Activated gamma-delta T cell treated with Interleukin-2 at 50 U/mL for 16 hours (primary cell): ENCODE data around the gene AFF2.

Source experiments
- DNase-seq: peaks from one replicate; pipeline ENCODE4 v3.0.0-alpha.2; 2020

AFF2 gene

DNA sequence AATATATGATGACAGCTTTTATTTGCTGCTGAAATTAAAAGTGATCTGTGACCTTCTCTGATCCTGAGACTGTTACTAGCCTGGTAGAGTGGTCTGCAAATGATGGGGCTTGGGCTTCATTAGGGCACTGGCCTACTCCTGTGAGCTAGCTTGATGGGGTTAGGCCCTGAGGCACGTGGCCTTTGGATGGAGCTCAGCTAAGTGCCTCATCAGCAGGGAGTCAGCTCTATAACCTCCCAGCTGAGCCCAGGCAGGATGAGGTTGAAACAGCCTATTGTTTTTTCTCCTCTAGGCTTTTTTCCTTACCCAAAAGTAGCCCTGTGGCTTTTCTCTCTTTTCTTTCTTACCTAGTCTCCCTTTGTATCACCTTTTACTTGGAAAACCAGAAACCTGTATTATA is 92.2 kb downstream of the AFF2 start:
- no peak for DNase-seq

DNA sequence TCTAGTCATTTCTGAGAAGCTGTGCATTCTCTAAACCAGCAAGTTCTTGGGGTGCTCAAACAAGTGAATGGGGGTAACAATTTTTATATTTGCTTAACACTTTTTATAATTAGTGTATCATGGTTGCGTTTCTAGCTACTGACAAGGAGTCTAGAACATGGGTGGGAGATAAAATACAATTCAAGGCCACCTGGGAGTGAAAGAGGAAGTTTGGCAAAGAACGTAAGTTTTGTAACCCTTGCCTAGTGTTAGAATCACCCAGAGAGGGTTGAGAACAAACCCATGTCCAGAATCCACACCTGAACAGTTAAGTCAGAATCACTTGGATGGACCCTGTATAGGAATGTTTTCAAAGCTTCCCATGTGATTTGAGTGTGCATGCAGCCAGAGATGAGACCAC is 92.7 kb downstream of the AFF2 start:
- no peak for DNase-seq

DNA sequence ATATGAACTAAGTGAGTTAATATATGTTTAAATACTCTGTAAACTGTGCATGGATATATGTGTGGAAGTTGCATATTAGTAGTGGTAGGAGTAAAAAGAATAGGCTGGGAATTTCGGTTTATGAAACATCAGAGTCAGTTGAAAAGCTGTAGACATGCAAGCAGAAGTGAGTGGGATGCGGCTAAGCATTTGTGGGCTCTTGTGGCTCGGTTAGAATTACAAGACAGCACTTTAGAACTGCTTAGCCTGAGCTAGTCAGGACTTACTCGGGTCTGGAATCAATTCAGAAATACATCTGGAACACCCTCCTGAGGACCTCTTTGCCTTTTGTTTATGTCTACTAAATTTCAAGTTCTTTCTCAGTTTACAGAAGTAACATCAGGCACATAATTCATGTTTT is 93.6 kb downstream of the AFF2 start:
- DNase-seq, result no peak

DNA sequence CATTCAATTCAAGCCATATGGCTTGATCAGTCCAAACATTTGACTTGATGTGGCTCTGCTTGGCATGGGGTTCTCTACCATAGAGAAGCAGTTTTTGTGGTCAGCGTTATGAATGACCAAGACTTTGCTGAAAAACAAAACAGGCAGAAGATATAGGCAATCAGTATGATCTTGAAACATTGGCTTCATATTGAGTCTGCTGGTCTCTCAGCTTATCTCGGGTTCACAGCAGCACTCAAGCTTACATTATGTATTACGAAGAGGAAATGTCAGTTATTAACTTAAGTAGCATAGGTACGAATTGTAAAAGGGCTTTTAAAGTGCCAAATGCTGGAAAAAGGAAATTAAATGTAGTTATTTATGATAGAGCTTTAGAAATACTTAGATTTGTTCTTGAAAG is 99.0 kb downstream of the AFF2 start:
- no peak for DNase-seq

DNA sequence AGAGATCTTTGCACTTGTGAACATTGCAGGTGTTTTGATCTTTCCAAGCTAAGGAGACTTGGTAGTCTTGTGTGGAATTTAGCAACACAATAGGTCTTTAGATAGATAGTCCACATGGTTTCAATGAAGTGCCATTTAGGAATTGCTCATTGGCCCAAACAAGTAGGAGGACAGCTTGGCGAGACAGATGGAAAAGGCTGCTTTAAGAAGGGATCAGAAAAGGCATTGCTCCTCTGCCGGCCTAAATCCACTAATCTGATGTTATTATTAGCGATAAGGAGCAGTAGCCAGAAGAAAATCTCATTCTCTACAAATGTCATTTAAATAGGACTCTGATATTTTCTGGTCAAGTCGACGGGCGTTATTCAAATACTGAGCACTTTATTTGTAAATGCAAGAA is 99.7 kb downstream of the AFF2 start:
- no peak for DNase-seq

DNA sequence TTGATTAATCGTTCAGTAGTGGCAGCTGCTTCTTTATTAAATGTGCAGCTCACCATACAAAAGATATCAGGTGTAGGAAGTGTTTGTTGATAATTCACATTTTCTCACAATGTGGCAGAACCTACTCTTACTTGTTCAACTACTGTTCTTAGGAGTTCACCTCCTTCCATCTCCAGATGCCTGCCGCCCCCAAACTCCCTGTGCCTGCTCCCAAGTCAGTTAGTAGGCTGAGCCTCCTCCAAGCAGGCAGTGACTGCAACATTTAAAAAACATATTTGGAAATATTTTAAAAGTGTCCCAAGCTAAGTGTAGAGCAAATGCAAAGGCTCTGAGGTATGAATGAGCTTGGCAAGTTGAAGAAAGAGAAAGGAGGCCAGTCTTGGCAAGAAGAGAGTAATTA is 100.2 kb downstream of the AFF2 start:
- no peak for DNase-seq

DNA sequence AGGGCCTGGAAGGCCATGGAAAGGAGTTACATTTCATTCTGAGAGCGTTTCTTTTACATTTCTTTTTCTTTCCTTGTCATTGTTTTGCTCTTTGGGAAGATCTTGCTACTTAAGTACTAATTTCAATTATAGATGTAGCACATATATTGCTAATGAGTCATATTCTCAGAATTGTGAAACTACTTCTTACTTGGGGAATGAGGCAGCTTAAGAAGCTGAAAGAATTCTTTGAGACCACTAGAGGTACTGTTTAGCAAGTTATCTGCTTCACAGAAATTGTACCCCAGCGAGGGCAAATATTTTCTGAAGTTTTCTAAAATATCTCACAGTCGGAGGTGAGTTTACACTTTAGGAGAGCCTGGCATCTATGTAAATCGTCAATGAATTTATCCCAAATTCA is 100.6 kb downstream of the AFF2 start:
- DNase-seq, result no peak

DNA sequence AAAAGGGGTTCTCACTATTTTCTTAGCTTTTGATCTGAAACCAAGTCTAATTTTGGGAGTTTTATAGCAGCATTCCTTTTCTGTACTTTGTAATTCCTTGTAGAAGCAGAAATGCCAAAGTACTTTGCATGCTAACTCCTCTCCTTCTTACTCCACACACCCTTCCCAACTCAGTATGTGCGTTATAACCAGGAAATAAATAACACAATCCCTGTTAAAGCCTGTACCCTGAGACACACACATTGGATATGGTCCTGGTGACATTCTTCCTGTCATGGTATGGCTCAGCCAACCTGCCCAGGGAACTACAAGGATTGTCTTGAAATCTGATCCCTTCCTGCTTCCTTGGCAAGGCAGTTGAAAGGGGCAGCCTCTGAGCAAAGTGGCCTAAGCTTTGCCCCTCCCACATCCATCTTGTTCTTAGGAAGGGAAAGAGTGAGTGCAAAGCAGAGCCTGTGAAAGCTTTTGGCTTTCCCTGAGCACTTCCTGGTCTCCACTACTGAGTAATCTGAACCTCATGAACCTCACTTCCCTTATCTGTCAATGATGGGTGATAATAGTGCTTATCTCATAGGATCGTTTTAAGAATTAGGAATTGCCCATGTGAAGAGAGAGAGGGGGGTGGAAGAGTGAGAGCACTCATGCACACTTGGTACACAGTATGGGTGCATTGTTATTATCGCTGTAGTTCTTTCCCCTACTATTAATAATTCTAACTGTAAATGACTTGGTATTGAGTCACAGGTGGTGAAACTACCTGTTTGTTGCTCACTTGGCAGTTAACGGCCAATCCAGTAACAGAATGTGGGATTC is 109.3 kb downstream of the AFF2 start:
- DNase-seq, result no peak

DNA sequence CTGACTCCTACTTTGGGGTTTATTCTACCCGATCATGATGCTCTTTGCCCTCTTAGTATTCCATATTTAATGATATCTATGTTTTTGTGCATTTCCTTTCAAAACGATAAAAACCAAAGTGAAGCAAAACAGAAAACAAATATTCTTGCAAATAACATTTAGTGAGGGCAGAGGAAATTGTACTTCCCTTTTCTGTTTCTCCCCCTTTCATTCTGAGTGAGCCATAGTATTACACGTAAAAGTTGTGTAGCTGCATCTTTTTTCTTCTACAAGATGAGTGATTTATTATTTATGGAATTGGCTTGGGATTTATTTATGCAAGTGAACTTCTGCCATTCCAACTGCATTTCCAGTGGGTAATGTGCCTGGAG is 109.9 kb downstream of the AFF2 start:
- DNase-seq, result no peak

DNA sequence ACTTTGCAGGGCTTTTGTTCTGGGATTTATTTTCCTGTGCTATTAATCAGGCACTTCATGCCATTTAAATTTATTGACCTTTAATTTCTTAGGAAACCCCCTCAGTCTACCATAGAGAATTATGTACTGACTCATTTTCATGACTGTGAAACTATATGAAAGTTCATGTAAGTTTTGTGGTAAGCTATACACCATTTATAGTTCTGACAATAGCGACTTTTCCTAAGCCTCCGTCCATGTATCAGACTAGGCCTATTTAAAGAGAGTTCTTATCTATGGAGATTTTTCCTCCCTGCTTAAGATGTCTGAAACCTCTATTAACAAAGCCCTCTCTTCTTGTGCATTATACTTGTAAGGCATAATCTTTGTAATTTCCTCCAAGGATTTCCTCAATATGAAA is 111.6 kb downstream of the AFF2 start:
- no peak for DNase-seq

DNA sequence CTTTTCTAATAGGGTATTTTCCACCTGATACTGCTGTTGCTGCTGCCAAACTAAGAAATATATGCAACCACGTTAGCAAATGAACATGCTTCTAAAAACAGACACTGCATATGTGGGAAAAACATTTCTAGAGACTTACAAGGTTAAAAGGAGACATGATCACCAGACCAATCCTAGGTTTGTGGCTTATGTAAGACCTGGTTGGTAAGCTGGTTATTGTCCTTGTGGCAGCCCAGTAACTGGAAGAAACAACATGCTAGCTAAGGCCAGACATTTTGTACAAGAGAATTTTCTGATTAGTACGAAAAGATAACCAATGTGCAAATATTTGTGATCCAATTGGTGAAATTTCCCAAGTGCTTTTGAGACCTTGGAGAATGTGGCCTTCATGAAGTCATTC is 112.0 kb downstream of the AFF2 start:
- no peak for DNase-seq

DNA sequence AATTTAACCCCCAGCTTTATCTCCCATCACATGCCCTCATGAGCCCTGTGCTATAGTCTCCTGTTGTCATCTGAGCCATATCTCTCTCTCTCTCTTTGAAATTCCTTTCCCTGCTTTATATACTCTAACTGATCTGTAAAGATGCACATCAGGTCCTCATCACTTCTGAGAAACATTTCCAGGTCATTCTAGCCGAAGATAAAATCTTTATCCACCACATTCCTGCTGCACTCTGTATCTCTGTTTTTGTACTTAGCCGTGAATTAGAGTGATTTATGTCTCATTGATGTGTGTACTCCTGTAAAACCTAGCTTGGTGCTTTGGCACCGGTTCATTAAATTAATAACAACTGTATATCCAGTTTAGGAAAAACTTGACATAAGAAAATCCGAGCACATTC is 113.2 kb downstream of the AFF2 start:
- DNase-seq, result no peak

DNA sequence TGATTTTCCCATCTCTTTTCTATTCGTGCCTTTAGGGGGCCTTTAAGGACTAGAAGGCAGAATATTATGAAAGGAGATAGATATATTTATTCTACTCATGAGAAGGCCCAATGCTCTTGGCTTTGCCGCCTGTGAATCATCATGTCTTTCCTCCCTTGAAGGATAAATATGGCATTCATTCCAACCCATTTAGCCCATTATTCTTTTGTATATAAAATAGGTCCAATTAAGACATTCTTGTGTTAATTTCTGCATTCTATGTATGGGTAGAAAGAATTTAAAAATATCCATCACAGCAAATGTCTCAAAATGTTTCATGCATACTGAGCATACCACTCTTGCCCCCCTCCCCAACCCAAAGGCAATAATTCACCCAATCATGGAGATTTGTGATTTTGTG is 115.1 kb downstream of the AFF2 start:
- DNase-seq, result no peak

DNA sequence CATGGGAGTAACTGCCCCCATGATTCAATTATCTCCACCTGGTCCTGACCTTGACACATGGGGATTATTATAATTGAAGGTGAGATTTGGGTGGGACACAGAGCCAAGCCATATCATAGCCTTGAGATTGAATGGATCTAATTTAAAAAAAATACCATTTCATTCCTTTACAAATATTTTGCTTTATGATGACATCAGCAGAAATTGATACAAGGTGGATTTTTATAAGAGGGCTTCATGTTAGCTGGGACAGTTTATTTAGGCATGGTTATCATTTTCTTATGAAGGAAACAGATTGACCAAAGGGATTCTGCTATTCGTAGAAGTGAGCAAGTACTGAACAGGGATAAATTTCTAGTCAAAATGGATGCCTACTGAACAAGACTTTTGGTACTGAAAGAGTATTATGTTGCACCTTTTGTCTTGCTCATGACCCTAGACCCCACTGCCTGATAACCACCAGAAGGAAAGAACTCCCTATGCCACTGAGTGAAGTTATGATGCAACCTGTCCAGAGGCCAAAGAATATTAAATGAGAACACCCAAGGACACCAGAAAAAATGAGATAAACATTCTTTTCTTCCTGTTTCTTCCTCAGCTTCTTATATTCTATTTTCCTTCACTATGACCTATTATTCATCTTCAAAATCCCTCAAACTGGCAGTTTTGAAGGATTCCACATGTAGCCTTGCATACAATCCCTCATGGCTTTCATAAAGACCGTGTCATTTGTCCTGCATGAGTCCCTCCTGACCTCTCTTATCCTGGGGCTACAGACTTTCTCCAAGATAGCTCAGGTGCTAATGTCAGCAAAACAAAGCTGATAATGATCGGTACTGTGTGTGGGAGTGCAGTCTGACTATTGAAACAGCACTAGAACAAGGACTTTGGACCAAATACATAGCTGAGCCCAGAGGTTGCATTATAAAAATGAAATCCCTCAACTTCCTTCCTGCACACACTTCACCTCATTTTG is 118.3 kb downstream of the AFF2 start:
- no peak for DNase-seq

DNA sequence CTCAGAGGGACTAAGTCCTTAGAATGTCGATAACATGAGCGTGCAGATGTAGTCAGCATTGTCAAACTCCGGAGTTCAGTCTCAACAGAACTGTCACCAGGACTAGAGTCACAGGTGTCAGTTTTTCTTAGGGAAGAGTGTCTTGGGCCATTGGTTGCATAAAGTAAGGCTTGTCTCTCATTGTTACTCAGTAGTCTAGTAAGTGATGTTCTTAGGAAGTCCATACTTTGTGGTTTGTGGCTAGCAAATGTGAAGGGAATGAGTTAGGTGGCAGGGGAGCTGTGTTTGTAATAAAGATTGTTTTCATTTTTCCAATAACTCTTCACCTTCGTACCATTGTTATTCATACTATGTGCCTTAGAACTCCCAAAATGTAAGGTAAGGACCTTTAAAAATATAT is 119.6 kb downstream of the AFF2 start:
- DNase-seq, result no peak

DNA sequence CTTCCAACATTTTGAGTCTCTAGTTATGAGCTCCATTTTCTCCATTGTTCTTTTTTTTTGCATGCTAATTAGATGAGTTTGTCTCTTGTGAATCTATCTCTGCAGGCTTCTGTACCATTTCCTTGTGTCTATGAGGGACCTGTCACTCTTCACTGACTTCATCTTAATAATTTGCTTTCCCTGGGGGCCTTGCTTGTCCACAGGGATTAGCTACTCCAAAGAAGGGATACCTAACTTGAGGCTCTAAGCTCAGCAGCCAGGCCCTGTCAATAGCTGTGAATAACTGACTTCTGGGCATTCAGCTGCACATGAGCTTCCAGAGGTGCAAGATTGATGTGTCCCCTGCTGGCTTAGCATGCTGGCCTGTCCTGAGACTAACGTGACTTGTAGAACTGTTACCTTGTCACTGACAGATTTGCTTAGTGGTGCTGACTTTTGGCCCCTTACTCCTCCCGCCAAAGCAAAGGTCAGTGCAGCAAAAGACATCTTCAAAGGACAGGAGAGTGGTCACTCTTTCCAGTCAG is 124.6 kb downstream of the AFF2 start:
- DNase-seq, result no peak

DNA sequence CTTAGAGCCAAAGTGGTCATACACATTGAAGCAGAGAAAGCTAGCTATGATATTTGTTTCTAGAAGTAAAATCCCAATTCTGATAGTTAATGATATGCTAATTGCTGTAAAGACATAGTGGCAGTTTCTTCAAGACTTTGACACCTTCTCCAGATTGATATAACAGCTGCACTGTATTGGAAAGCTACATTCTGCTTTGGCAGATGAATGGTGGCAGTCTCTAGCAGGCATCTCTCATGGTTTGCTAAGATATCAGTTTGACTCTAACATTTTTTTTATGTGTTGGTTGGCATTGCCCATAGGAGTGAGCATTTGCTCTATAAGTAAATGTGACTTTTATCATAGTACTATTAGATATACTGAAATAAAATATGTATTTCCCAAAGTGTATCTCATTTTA is 128.2 kb downstream of the AFF2 start:
- DNase-seq, result no peak

DNA sequence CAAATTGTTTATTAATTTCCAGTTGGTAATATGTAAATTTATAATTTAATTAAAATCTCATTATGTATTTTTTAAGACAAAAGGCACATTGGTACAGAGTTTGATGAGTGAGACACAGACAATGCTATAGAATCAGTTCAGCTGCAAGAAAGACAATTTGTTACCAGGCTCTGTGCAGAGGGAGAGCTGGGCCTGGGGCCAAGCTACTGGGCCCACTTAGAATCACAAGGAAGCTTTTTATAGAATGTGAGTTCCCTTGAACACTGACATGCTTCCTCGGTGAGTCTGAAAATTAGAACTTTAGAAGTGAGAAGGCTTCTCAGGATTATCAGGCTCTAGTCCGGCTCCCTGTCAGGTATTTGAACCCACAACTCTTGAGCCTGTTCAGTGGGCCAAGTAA is 129.0 kb downstream of the AFF2 start:
- DNase-seq, result no peak

DNA sequence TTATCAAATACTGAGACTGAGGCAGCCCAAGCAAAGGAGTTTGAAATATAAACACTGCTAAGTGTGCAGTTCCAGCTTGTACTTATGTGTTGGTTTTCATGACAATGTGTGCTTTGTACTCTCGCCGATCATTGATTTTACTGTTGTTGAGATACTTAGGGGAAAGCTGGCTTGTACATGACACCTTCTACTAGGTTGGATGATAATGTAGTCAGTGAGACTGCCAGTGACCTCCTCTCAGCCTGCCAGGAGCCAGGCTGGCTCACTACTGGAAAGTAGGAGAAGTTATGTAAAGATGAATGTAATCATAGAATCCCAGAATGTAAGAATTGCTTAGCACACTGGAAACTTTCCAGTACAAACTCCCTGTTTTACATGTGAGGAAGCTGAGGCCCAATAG is 132.0 kb downstream of the AFF2 start:
- DNase-seq, result no peak

DNA sequence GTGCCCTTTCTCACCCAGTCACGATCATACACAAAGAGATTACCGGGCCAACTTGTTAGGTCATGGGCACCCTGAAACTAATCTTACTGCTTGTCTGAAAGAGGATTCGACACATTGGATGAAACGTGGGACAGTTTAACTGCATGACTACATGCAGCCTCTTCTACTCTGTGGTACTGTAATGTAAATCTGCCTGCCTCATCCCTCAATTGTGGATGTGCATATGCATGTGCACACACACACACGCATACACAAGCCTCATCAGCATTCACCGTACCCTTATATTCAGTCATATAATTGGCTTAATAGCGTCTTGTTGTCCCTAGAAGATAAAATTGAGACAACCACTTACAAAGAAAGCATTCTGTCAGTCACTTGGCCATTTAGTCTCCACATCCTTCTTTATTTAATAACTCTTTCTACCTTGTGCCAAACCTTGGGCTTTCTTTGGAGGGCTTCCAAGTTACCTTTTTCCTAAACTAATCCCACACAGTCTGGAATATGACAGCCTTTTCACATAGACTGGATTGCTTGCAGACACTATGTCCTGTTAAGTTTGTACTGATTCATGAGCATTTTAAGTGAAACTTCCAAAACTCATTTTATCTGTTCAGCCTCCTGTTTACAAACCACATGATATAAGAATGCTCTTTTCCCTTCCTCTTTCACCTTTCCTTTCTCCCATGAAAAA is 132.9 kb downstream of the AFF2 start:
- DNase-seq, result no peak

DNA sequence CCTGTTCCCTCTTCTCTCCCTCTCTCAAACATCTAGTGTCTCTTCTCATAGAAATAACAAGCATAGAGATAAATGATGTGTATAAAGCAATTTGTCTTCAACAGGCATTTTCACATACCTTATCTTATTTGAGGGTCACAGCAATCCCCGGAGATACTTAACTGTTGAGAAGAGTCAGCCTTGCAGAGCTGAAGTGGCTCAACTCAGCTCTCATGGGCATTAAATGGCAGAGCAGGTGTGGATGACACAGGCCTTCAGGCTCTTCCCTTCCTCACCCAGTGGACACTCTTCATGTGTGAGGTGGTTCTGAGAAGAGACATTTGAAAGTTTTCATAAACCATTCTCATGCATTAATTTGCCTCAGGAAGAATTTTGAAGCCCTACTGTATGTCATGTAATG is 134.2 kb downstream of the AFF2 start:
- no peak for DNase-seq

DNA sequence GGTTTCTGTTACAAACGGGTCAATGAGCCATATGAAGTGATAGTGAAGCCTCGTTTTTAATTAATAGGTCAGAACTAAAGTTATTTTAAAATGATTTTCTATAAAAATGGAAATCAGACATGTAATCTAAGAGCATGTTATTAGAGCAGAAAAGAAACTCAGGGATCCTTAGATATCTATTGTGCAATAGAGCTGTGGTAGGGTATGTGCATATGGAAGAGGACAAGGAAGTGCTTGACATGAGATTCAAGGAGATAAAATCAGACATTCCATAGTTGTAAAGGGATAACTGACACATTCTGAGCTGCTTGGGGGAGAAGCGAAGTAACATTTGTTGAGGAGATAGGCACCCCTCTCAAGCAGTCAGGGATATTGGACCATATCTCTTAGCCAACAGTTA is 143.0 kb downstream of the AFF2 start:
- DNase-seq, result no peak

DNA sequence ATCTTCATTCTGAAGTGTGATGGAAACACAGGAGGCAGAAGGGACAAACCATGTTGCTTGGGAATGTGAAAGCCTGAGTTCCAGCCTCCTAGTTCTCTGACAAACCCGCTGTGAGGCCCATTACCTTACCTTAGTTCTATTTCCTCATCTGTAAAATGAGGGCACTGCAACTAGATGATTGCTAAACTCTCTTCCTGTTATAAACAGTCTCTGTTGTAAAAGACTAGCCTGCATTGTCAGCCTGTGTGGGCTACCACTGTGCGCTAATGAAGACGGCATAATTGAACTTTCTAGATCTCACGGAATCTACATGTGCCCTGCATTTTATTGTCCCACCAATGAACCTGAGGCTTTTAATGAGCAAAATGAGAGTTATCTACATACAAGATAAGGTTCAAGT is 147.2 kb downstream of the AFF2 start:
- DNase-seq, result no peak
